NCI-H1694 treated with DMSO at 0.1 percent for 48 hours (cell line): ENCODE results near the gene ASB18.

Source experiments
- DNase-seq: peaks from one replicate; lab custom pipeline; 2025; lab: John Stamatoyannopoulos, UW

ASB18 gene

DNA sequence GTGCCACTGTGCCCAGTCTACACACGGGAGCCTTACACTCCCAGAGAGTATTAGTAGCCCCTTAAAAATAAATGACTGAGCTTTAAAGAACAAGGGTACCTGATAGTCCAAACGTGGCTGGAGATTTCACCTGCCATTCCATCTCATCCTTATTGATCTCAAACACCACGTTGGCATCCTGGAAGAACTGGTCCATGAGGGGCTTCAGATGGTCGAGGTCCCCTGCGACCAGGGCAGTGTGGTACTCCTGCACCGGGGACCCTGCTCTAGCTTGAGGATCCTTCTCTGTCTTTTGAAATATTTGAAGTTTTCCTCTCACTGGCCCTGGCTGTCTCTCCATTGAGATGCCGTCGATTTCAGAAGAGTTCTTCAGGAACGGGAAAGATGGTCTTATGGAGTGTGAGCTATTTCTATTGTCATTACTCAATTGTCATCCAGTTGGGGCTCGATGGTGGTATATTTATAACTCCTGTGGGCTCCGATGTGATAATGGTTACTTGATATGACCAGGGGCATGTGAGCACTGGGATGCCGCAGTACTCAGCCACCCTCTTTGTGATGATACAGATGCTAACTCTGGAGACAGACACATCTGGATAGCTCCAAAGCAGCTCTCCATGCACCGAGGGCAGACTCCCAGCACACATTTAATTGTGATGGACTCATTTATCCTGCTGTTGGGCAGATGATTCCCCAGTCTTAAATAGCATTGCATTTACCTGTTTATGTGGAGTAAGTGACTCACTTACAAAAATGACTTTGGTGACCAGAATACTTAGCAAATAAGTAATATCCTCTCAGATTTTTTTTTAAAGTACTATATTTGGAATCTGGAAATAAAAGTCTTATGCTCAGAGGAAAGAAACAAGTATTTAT, 22.8 kb downstream of the ASB18 start:
- DNase-seq, result no peak

GRCh38 chr2:236240228-236240990, 23.8 kb downstream of the ASB18 start:
- no peak for DNase-seq

- no peak for DNase-seq
Measured at GRCh38 chr2:236239276-236240065, 24.7 kb downstream of the ASB18 start.

- DNase-seq, result no peak
Measured at GRCh38 chr2:236238751-236239150, 25.5 kb downstream of the ASB18 start.

DNA sequence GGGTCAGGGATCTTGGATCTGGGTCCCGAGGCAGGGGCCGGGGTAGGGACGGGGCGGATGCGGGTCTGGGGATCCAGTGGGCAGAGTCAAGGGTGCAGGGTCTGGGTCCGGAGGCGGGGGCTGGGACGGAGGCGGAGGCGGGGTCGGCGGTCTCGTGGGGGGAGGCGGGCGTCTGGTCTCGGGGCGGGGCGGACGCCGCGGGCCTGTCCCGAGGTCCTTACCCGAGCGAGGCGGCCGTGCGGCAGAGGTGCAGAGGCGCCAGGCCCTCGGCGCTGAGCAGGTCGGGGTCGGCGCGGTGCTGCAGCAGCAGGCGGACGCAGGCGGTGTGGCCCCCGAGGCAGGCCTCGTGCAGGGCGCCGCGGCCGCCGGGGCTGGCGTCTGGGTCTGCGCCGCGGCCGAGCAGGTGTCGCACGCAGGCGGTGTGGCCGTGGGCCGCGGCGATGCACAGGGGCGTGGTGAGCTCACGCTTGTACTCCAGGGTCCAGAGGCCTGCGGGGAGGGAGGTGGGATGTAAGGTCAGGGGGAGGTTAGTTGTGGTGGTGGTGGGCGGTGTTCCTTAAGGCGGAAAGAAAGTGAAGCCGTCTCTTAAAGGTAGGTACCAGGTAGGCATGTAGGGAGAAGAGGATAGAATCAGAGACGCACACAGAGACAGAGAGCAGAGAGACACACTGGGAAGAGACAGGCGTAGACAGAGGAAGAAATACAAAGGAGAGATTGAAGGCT, 26.6 kb downstream of the ASB18 start:
- no peak for DNase-seq

GRCh38 chr2:236236559-236237452, 27.4 kb downstream of the ASB18 start:
- no peak for DNase-seq

GRCh38 chr2:236229186-236229585, 35.0 kb downstream of the ASB18 start:
- DNase-seq, result no peak

- no peak for DNase-seq
Measured at GRCh38 chr2:236223675-236224074, 40.5 kb downstream of the ASB18 start.

DNA sequence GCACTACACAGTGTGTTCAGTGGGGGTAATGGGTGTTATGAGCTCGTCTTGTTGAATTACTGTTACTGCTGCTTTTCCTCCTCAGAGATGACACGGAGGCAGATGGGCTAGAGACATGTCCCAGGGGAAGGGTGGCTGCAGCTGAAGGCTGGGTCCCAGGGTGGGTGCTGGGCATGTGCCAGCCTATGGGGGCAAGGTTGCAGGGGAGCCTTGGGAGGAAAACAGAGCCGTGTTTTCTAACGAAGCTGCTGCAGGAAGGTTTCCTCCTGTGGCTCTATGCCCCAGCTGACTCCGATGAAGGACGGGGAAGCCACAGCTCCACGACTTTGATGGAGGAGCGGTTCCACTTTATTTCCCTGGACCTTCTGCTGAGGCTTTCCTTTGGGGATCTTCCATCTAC, 42.4 kb downstream of the ASB18 start:
- no peak for DNase-seq

DNA sequence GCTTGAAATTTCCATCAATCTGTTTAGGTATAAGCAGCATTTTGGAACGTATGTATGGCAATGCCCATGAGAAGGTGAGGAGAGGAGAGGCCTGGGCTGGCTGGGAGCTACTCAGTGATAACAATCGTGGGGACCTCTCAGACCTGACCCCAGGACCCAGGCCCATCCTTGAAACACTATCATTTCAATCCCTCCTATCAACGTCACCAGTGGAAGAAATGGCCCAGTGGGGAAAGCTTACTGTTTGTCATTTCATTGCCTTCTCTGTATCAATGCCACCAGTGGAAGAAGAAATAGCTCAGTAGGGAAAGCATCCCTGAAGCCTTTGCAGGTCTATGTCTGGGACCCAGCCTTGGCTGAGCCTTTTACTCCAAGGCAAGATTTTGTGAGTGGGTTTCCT, 44.8 kb downstream of the ASB18 start:
- no peak for DNase-seq

DNA sequence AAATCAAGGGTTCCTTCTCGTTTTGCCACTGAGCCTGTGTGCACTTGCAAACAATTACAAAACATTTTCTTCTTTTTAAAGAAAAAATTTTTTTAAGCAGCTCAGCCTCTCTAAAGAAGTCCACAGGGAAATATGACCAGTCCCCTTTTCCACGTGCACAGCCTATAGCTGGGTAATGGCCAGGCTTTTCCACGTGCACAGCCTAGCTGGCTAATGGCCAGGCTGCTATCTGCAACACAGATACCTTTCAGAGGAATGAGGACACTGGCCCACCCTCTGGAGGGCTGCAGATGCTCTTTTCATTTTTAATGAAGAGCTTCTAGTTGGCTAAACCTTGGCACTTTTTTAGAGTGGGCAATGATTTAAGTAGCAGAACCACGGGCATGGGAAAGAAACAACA, 46.3 kb downstream of the ASB18 start:
- DNase-seq, result no peak

DNA sequence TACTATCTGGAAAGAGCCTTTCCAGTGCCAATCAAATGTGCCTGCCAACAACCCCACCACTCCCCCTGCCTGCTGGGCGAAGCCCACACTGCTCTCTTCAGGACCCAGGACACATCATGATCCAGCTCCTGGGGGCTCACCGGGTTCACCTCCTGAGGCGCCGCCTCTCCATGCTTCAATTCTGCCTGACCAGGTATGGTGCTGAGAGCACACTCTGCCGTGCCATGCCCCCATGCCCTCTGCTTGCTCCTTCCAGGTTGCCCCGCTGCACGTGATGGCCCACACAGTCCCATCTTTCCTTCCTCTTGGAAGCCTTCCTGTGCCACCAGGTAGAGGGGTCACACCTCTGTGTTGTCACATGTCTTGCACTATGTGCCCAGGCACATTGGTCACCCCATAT, 47.5 kb downstream of the ASB18 start:
- no peak for DNase-seq

DNA sequence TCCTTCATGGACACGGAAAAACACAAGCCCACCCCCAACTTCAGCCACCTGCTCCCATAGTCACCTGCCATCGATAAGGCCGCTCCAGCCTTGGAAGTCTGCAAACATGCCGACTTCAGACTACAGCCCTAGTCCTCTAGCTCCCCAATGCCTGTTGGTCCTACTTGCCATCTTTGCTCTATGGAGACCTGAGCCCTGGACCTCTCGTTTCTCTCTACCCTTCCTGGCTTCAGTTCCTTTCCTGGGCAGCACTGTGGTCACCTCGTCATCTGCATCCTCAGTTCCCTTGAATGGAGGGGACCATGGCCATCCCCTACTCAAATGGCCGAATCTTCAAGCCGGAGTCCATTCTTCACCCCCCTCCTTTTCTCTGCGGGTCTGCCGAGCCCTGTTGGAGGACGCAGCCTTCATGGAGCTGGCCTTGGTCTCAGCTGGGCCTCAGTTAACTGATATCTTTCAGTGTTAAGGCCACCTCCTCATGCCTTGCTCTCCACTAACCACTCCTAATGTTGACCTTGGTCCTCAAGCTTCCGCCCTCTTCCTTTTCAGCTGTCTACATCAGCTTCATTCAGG, 48.4 kb downstream of the ASB18 start:
- no peak for DNase-seq

GRCh38 chr2:236215196-236215595, 49.0 kb downstream of the ASB18 start:
- no peak for DNase-seq

GRCh38 chr2:236214376-236214995, 49.7 kb downstream of the ASB18 start:
- DNase-seq, result no peak

DNA sequence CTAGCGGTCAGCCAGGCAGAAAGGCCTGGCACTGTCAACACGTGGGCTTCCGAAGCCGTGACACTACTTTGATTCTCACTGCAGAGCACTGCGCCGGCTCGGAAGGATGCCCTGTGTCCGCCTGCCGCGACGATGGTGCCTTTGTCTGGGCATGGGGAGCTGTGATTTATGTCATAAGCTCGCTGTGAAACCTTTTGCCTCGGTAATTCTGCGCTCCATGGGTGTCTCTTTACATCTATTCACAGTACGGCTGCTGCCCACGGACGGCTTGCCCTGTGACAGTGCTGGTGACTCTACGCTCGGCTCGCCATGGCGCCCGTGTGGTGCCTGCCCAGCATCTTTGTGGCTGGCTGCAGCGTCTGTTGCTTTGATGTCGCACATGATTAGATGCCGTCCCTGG, 52.9 kb downstream of the ASB18 start:
- DNase-seq, result no peak

GRCh38 chr2:236210536-236210935, 53.7 kb downstream of the ASB18 start:
- no peak for DNase-seq

DNA sequence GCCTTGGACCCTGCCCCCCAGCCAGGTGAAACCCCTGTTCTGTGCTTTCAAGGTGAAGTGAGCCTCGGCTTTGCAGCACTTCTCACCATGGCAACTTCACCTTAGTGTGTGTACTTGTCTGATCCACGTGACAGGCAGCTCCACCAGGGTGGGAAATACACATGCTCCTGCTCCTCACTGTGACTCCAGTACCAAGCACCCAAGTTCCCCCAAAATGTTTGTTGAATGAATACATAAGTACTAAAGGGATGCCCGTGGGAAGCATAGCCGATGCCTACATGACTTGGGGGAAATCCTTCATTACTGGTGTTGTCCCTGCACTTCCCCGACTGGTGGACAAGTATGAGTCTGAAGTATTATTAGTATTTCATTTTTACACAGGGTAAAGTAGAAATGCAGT, 54.2 kb downstream of the ASB18 start:
- DNase-seq, result no peak

GRCh38 chr2:236209535-236209934, 54.7 kb downstream of the ASB18 start:
- no peak for DNase-seq
